ENCODE results near the gene DUSP10.

GRCh38 chr1:221727146-221728036 is 14.5 kb downstream of the DUSP10 start:
- TF ChIP-seq EZH2 (IDR thresholded peaks at IDR 0.05), result no peak
- no peak for TF ChIP-seq CTCF (IDR thresholded peaks at IDR 0.05)
- TF ChIP-seq EZH2phosphoT487 (IDR thresholded peaks at IDR 0.05), result no peak

Measured in neural progenitor cell (in vitro differentiated cells).